K562 (cell line): ENCODE data around the gene FKBP11. TPM values are rescaled to one million over a fixed set of nuclear protein-coding genes. Genes with fewer than 3 reads are reported as not detected.

Source experiments
- ATAC-seq: fragments of 200-7000 bp; cut with Tn5 transposase; 3 replicates; pipeline ENCODE4 v1.9.1; 2020; ENCODE audit warnings: moderate library complexity
- Bru-seq: library from RNA; stranded (reverse); fragments of 400-500 nt; gene quantifications from one replicate; lab custom pipeline; 2021; lab: Mats Ljungman, UMichigan
- BruChase-seq, 2 experiments: library from RNA; stranded (reverse); fragments of 400-500 nt; gene quantifications; one replicate each; lab custom pipeline; 2021; lab: Mats Ljungman, UMichigan
- BruUV-seq: library from RNA; stranded (reverse); fragments of 400-500 nt; replicated peaks from 2 replicates; lab custom pipeline; 2021; lab: Mats Ljungman, UMichigan
- CTCF ChIA-PET: fragments of 300-600 bp; formaldehyde crosslinking; extraction: SDS; loops from one replicate; lab custom pipeline; 2021; ENCODE audit warnings: low intra/inter-chr PET ratio; lab: Yijun Ruan, JAX
- POLR2A ChIA-PET: fragments of 300-600, 350-650 bp; sonication (Branson Sonifier 250); formaldehyde crosslinking; extraction: SDS; loops from one replicate; lab custom pipeline; 2021; ENCODE audit warnings: antibody characterized with exemption, inconsistent platforms; lab: Yijun Ruan, JAX
- DNase-seq, 4 experiments: peaks; one replicate each; pipeline versions ENCODE4 v3.0.0 to v3.0.0-alpha.2; 2011 to 2018; ENCODE audit warnings: low spot score in 3 of 4, mixed read lengths in 3 of 4; ENCODE audit errors: extremely low read depth in 1 of 4
- FAIRE-seq: peaks from 2 replicates; lab custom pipeline; 2011; peaks lifted over from hg19 to GRCh38; lab: Jason Lieb, UNC
- H2AFZ ChIP-seq: 2 replicates; pipeline ENCODE4 v1.6.0; 2011; ENCODE audit warnings: low read depth, low read length, control low read depth, inconsistent platforms
- H3K27ac ChIP-seq: fragments of 200-600 bp; 3 replicates; pipeline ENCODE4 v1.8.0; 2011; ENCODE audit warnings: low read depth, mild to moderate bottlenecking, control low read depth, inconsistent platforms, low read length, moderate library complexity, mixed read lengths; ENCODE audit errors: extremely low read depth
- H3K27me3 ChIP-seq, 2 experiments: fragments of 300-600 bp in 1 of 2; 2 replicates in 1 of 2; 3 replicates in 1 of 2; pipeline versions ENCODE4 v1.6.0 to v1.8.0; 2011; ENCODE audit warnings: inconsistent platforms in 2 of 2, low read length in 2 of 2, mild to moderate bottlenecking in 1 of 2, mixed read lengths in 1 of 2, moderate library complexity in 1 of 2; ENCODE audit not compliant: control insufficient read depth in 2 of 2, insufficient read depth in 2 of 2
- H3K36me3 ChIP-seq: fragments of 300-600 bp; 3 replicates; pipeline ENCODE4 v1.8.0; 2011; ENCODE audit warnings: mild to moderate bottlenecking, low read length, inconsistent platforms; ENCODE audit not compliant: control insufficient read depth, insufficient read depth
- H3K4me1 ChIP-seq, 2 experiments: fragments of 200-600 bp in 1 of 2; replicated peaks in 1 of 2; 2 replicates in 1 of 2; 3 replicates in 1 of 2; pipeline versions ENCODE4 v1.5.1 to v1.8.0; 2011; ENCODE audit warnings: inconsistent platforms in 2 of 2, low read length in 2 of 2, mild to moderate bottlenecking in 1 of 2, mixed read lengths in 1 of 2, moderate library complexity in 1 of 2; ENCODE audit not compliant: control insufficient read depth in 2 of 2, insufficient read depth in 2 of 2
- H3K4me2 ChIP-seq: 2 replicates; pipeline ENCODE4 v1.6.1; 2011; ENCODE audit warnings: low read length, control low read depth, inconsistent platforms, mixed read lengths; ENCODE audit not compliant: insufficient read depth
- H3K4me3 ChIP-seq: fragments of 200-600 bp; sonication (generic), shearing (Covaris generic); 2 replicates; pipeline ENCODE4 v1.5.1; 2016; ENCODE audit warnings: control low read depth, inconsistent platforms
- H3K79me2 ChIP-seq: fragments of 200-600 bp; 3 replicates; pipeline ENCODE4 v1.8.0; 2011; ENCODE audit warnings: low read length, inconsistent platforms; ENCODE audit not compliant: control insufficient read depth, insufficient read depth
- H3K9ac ChIP-seq, 2 experiments: 2 replicates each; pipeline versions ENCODE4 v1.6.0 to v1.6.1; 2011; ENCODE audit warnings: low read depth in 2 of 2, low read length in 2 of 2, control low read depth in 1 of 2, inconsistent platforms in 1 of 2, mild to moderate bottlenecking in 1 of 2, mixed read lengths in 1 of 2; ENCODE audit not compliant: insufficient read depth in 1 of 2
- H3K9me1 ChIP-seq: one replicate; pipeline ENCODE4 v1.6.0; 2011; ENCODE audit warnings: inconsistent platforms, mild to moderate bottlenecking, low read length, moderate library complexity; ENCODE audit not compliant: control insufficient read depth, insufficient read depth
- H3K9me3 ChIP-seq: replicated peaks from 2 replicates; pipeline ENCODE4 v1.5.1; 2011; ENCODE audit warnings: low read depth, low read length, inconsistent platforms; ENCODE audit not compliant: control insufficient read depth, insufficient read depth
- H4K20me1 ChIP-seq: replicated peaks from 2 replicates; pipeline ENCODE4 v1.6.1; 2011; ENCODE audit warnings: low read length, inconsistent platforms, mixed read lengths; ENCODE audit not compliant: control insufficient read depth, insufficient read depth
- ESRRA ChIP-seq: fragments of 450-650 bp; IDR thresholded peaks from 2 replicates; pipeline ENCODE4 v1.6.1; 2014; ENCODE audit warnings: low read depth, mild to moderate bottlenecking, moderate library complexity, borderline replicate concordance
- RFX1 ChIP-seq: fragments of 450-650 bp; IDR thresholded peaks from 2 replicates; pipeline ENCODE4 v1.6.1; 2016; ENCODE audit warnings: mild to moderate bottlenecking, moderate library complexity
- TSHZ1 ChIP-seq: fragments of 250-450 bp; sonication (Bioruptor Pico); IDR thresholded peaks from 2 replicates; pipeline ENCODE4 v1.4.0; 2020; ENCODE audit warnings: mild to moderate bottlenecking, moderate library complexity
- WGBS: fragments of 100-300 bp; shearing (Covaris generic); methylation state at CpG from one replicate; pipeline ENCODE4 v1.1.6; 2016; ENCODE audit warnings: low coverage, mixed read lengths; ENCODE audit not compliant: insufficient coverage; ENCODE audit errors: missing lambda C conversion rate; 5-methylcytosine and 5-hydroxymethylcytosine counted together
- in situ Hi-C: fragments of 300-500 bp; cut with MboI; formaldehyde crosslinking; loops from 4 replicates; pipeline ENCODE4 v1.15.0; 2018; ENCODE audit warnings: inconsistent platforms, mixed read lengths
- intact Hi-C: fragments of 100-400 bp; cut with micrococcal nuclease; formaldehyde crosslinking; loops from 2 replicates; pipeline ENCODE4 v1.14.2; 2022
- long read RNA-seq, 3 experiments: library from polyadenylated mRNA in 2 of 3; library from RNA in 1 of 3; unstranded in 2 of 3; stranded (forward) in 1 of 3; transcript quantifications; one replicate each; pipeline ENCODE4 v2.0.0, GENCODE V29; 2019 to 2022
- polyA minus RNA-seq, 3 experiments: library from RNA; depleted of rRNA, polyadenylated mRNA; stranded (reverse); fragments of >200 nt; gene quantifications; 2 replicates each; pipeline ENCODE4 v1.2.3, GENCODE V29; 2011
- polyA plus RNA-seq, 8 experiments: library from polyadenylated mRNA; depleted of rRNA in 4 of 8; stranded (reverse) in 5 of 8; unstranded in 3 of 8; fragments of >200 nt; fragmentation: Nextera tagmentation in 2 of 8; fragmentation: Illumina TruSeq in 1 of 8; extraction: Ambion mirVana in 2 of 8; extraction: Trizol in 1 of 8; gene quantifications; 2 replicates each; pipeline versions ENCODE4 v1.2.1 to v1.2.3, GENCODE V29; 2011 to 2014; ENCODE audit warnings: inconsistent platforms in 1 of 8, missing spikeins in 1 of 8
- total RNA-seq, 7 experiments: library from RNA; depleted of rRNA in 6 of 7; stranded (reverse); fragments of >200 nt in 6 of 7; fragmentation: Illumina TruSeq in 2 of 7; extraction: Trizol in 2 of 7; gene quantifications; 2 replicates each; pipeline versions ENCODE4 v1.2.1 to v1.2.3, GENCODE V29; 2011 to 2021; ENCODE audit warnings: low replicate concordance in 1 of 7

FKBP11 gene
- 49.5 and 66.4 TPM in 2 replicates for total RNA-seq (2011; cell fraction: chromatin; rRNA removed; ENCODE audit: low replicate concordance)
- total RNA-seq (2011; cell fraction: nucleolus; rRNA removed), result 31.7 and 34.0 TPM in 2 replicates
- 46.3 and 64.2 TPM in 2 replicates for total RNA-seq (2011; cell fraction: nucleoplasm; rRNA removed)
- total RNA-seq (2014; rRNA removed) (2.3 TPM in 2 replicates), total RNA-seq (2014; rRNA removed; fragmentation: Illumina TruSeq; extraction: Trizol) (5.4 and 6.6 TPM in 2 replicates), total RNA-seq (2015; rRNA removed; fragmentation: Illumina TruSeq; extraction: Trizol) (5.8 TPM in 2 replicates), total RNA-seq (2021) (6.8 and 7.4 TPM in 2 replicates), polyA plus RNA-seq (2011; rRNA removed) (7.8 and 9.1 TPM in 2 replicates), polyA plus RNA-seq (2014; fragmentation: Illumina TruSeq; extraction: Trizol) (5.3 and 5.6 TPM in 2 replicates), polyA plus RNA-seq (2014; fragmentation: Nextera tagmentation; extraction: Ambion mirVana) (1 to 10 TPM; 1.6 to 3.3 TPM), polyA plus RNA-seq (2014; rRNA removed) (7.4 and 8.2 TPM in 2 replicates), polyA minus RNA-seq (2011; rRNA and poly(A)+ RNA removed) (7.7 and 7.9 TPM in 2 replicates), Bru-seq, nascent RNA (percentile 74 among the genes with signal in this experiment), BruChase-seq, experiment 1, labeled RNA remaining after a 2-hour chase (percentile 80 among the genes with signal in this experiment), BruChase-seq, experiment 2, labeled RNA remaining after a 6-hour chase (percentile 84 among the genes with signal in this experiment)
- 4.4 and 4.5 TPM in 2 replicates for polyA plus RNA-seq (2011; cell fraction: cytosol; rRNA removed)
- 24.8 and 36.7 TPM in 2 replicates for polyA plus RNA-seq (2011; cell fraction: nucleus; rRNA removed)
- polyA plus RNA-seq (2012), result 5.0 and 5.9 TPM in 2 replicates
- 4.7 and 5.7 TPM in 2 replicates for polyA minus RNA-seq (2011; cell fraction: cytosol; rRNA and poly(A)+ RNA removed)
- 8.1 and 10.2 TPM in 2 replicates for polyA minus RNA-seq (2011; cell fraction: nucleus; rRNA and poly(A)+ RNA removed)
- long read RNA-seq, experiment 1, full-length matches to known transcripts, result 4 of 7 reads
- long read RNA-seq, experiment 1, partial matches to known transcripts, result 1 of 7 reads
- long read RNA-seq, experiment 1, other reads (novel, unspliced or antisense), result 2 of 7 reads
- long read RNA-seq, experiment 2, full-length matches to known transcripts, result 2 of 4 reads
- long read RNA-seq, experiment 2, partial matches to known transcripts, result 0 of 4 reads
- long read RNA-seq, experiment 2, other reads (novel, unspliced or antisense), result 2 of 4 reads
- long read RNA-seq, experiment 3, result 0 reads

DNA sequence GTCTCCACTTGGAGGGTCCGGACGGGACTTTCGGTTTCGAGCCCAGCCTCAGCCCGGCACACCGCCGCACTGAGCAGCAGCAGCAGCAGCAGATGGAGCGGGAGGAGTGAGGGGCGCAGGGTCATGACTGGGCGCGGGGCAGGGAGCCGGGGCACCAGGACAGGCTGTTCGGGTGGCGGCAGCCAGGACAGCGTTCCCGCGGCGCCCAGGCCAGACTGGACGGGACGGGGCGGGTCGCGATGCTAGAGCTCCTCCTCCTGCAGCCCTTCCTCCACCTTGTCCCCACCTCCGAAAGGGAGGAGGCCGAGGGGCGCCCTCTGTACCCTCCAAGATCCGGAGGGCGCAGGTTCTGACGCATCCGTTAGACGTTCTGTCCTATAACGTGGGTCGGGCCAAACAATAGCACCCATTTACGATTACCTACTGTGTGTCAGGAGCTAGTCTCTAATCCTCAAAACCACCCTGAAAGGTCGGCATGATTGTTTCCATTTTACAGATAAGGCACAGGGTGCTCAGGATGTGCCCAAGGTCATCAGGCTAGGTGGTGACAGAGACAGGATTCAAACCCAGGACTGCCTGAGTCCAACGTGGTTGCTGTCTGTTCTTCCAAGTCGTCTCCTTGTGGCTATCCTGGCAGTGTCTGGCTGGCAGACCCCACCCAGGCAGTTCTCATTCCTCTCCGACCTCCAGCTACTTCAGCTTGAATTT is at the start of gene FKBP11:
Gene FKBP11, minus strand, starts transcription at position 189 of the 708 bp plus-strand sequence. Its CDS starts 64 bp downstream, at position 125.
- Histone ChIP-seq H3K9me3 (no peaks in the 10 kb centered on the region), H3K9me1 (no peaks in the 10 kb centered on the region)
- DNase-seq (no peak), ATAC-seq (no peak)
- in situ Hi-C loops, result no loop called here
- TF ChIP-seq RFX1 (no peak), ESRRA (peak; percentile 61; the same call in 1 of the 2 replicates), TSHZ1 (CRISPR knock-in tag) (no peak)
- TF ChIP-seq, all 486 proteins: peak for 1
- Histone ChIP-seq H3K27ac (no peak within 1 kb of the TSS), H3K9ac (no peak within 1 kb of the TSS), H3K4me2 (no peak within 1 kb of the TSS), H3K79me2 (no peaks in the 10 kb centered on the region), H3K4me3 (no peak within 1 kb of the TSS), H3K27me3 (no peaks in the 10 kb centered on the region), H3K36me3 (peaks cover 34% of the 10 kb centered on the region; the same call in 2 of the 3 replicates), H3K4me1 (no peaks in the 10 kb centered on the region), H2AFZ (no peak within 1 kb of the TSS), H4K20me1 (no peaks in the 10 kb centered on the region)
- ChIA-PET CTCF (no interaction called here), POLR2A (interaction anchor here (0.6 to 0.8 kb wide), 2 partner anchors 15 to 19 kb away, joined by 3 read pairs; no protein-coding TSS in a partner anchor)
- 84% methylated on average over 22 of the region's 38 CpGs for WGBS
- FAIRE-seq, result no peak
- intact Hi-C loops, result no loop called here
- no TSS peak for BruUV-seq
